GM18951 (cell line): Measurements from ENCODE around the gene KIF5A.
"Not testable (repeated sequence)": the region's sequence is repeated elsewhere in the genome, so short reads cannot be mapped to it uniquely, and the experiment has no call there.

ENCODE experiments used
- POLR2A ChIP-seq: IDR thresholded peaks from 4 replicates; pipeline ENCODE4 v1.6.1; 2011; ENCODE audit warnings: mild to moderate bottlenecking; ENCODE audit not compliant: insufficient read length, insufficient read depth; ENCODE audit errors: extremely low read depth
- in situ Hi-C: fragments of 300-500 bp; cut with MboI; formaldehyde crosslinking; loops from one replicate; pipeline ENCODE4 v1.12.0; 2022; ENCODE audit warnings: low sequenced_read_pairs, mixed read lengths, inconsistent platforms; ENCODE audit not compliant: unreplicated experiment

The KIF5A gene

GRCh38 chr12:57515934-57516541 is 33.8 kb upstream of the KIF5A start:
- in situ Hi-C loops, result no loop called here
- no peak for TF ChIP-seq POLR2A

GRCh38 chr12:57516617-57517153 is 33.2 kb upstream of the KIF5A start:
- in situ Hi-C loops, result no loop called here
- no peak for TF ChIP-seq POLR2A

GRCh38 chr12:57517187-57517586 is 32.7 kb upstream of the KIF5A start:
- no peak for TF ChIP-seq POLR2A
- in situ Hi-C loops, result no loop called here

DNA sequence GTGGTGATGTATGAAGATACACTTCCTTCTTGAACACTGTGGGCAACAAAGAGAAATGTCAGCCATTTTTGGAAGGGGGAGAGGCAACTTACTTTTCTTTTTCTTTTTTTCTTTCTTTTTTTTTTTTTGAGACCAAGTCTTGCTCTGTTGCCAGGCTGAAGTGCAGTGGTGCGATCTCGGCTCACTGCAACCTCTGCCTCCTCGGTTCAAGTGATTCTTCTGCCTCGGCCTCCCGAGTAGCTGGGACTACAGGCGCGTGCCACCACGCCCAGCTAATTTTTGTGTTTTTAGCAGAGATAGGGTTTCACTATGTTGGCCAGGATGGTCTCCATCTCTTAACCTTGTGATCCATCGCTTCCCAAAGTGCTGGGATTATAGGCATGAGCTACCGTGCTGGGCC is 32.1 kb upstream of the KIF5A start:
- in situ Hi-C loops, result not testable (repeated sequence)

DNA sequence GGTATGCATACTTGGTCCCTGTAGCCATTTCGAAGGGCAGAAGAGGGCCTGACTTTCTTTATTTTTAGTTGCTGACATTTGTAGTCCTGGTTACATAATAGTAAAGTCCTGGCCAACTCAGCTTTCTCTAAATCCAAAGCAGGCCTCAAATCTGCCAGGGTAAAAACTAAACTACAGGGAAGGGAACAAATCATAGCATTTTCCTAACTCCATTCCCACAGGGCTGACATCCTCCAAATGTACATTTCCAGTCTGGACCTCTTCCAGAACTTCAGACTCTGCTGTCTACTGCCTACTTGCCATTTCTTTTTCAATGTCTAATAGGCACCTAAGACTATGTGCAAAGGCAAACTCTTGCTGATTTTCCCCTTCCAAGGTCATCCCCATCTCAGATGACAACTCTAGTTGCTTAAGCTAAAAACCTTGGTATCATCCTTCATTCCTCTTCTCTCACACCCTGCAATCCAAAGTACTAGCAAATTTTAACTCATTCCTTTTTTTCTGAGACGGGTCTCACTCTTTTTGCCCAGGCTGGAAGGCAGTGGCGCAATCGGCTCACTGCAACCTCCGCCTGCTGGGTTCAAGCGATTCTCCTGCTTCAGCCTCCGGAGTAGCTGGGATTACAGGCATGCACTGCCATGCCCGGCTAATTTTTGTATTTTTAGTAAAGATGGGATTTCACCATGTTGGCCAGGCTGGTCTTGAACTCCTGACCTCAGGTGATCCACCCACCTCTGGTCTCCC is 31.5 kb upstream of the KIF5A start:
- in situ Hi-C loops, result no loop called here
- TF ChIP-seq POLR2A, result no peak

GRCh38 chr12:57518920-57519795 is 30.7 kb upstream of the KIF5A start:
- TF ChIP-seq POLR2A, result no peak
- in situ Hi-C loops, result no loop called here

DNA sequence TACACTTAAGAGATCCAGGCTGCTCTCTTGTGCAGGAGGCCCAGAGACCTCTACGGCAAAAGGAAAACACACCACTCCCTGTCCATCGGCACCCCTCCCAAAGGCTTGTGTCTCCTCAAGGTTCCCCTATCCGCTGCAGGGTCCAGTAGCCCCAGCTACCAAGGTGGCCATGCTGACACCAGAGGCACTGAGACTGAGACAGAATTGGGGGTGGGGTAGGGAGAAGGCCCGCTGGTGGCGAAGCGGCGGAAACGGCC is 30.1 kb upstream of the KIF5A start:
- TF ChIP-seq POLR2A, result no peak

DNA sequence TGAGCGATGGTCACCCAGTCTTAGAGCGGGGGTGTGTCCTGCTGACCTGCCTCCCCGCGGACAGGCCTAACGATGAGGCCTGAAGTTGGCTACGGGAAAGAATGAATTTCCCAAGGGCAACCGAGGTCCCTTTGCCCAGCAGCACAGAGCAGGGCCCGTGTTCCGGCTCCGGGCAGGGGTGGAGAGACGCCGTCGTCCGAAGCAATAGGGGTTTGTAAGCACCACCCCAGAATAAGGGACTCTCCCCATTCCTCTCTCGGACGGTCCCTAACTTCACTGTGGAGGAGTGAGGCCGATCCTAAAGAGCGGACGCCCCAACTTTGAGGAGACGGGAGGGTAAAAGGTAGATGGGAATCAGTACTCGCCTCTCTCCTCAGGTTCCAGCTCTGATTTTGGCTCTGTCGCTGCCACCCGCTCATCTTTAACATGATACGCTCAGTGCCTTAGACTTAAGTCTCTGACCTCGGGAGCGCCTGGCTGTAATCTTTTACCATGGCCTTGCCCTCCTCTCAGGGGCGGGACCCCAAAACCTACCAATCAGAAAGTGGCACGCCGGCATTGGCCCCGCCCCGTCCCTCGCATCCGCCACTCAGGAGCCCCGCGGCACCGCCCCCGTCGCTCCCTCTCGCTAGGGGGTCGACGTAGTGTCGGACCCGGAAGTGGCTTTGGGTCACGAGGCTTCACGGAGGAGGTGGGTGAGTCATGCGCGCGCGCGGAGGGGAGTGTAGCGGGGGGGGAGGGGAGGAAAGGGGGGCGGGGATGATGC is 29.6 kb upstream of the KIF5A start, which contains the start of gene DDIT3:
Gene DDIT3, minus strand, starts transcription at position 462 of the 766 bp plus-strand sequence. CDS start 3,108 bp downstream, outside the sequence.
- TF ChIP-seq POLR2A, result peak; percentile 99
- in situ Hi-C loops, result no loop called here

More for the DNA sequence above, 30.1 kb upstream of the KIF5A start:
- in situ Hi-C loops, result no loop called here

DNA sequence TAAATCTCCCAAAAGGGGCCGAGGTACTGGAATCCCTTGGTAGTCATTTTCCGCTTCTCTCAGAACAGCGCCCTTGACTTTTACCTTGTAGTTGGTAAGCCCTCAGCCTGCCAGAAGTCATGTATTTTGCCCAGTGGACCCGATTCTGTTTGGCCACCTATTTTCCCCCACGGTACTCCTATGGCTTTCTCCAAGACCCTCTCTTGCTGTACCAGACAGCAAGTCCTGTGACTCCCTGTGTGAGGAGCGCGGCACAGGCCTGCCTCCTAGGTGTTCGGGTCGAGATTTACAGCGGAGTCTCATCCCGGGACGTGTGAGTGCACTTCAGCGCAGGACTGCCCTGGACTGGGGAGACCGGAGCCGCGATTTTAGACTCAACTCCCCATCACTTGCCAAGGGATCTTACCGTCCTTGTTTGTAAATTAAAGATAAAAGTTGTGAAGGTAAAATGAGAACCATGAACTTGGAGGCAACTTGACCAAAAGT is 28.3 kb upstream of the KIF5A start:
- TF ChIP-seq POLR2A, result no peak
- in situ Hi-C loops, result no loop called here

DNA sequence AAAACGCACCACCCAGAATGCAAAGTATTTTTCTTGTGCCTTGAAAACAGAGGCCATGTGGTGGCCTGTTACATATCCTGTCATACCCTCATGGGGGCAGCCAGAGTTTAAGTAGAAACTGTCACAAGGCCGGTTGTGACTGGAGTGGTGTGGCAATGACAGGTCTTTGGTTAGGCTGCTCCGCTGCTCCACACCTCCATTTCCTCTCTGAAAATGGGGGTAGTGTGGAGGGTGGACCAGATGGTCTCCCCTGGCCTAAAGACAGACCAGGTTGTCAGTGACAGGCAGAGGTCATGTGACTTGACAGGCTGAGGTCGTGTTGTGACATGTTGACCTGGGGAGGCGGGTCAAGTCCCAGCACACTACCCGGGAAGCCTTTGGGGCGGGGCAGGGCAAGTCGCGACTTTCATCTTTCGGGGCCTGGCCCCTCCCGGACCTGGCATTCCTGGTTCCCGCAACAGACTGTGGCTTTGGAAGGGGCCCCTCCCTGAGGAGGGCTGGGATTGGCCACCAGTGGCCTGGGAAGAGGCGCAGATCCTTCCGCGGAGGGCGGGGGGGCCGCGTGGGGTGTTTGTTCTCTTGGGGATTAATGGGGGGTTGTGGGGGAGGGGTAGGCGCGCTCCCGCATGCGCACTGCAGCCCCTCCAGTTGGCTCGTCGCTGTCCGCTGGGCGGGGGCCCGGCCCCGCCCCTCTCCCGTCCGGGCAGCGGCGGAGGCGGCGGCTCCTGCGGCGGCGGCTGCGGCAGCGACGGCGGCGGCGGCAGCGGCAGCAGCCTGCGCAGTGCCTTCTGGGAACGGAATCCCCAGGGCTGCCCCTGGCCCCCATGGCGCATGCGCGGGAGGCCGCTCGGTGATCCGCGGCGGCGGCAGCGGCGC is 27.6 kb upstream of the KIF5A start, which contains the start of gene MBD6:
Gene MBD6, plus strand, starts transcription at position 814 of the 876 bp plus-strand sequence. CDS start 1,480 bp downstream, outside the sequence.
- peak; percentile 71 for TF ChIP-seq POLR2A
- in situ Hi-C loops, result no loop called here

DNA sequence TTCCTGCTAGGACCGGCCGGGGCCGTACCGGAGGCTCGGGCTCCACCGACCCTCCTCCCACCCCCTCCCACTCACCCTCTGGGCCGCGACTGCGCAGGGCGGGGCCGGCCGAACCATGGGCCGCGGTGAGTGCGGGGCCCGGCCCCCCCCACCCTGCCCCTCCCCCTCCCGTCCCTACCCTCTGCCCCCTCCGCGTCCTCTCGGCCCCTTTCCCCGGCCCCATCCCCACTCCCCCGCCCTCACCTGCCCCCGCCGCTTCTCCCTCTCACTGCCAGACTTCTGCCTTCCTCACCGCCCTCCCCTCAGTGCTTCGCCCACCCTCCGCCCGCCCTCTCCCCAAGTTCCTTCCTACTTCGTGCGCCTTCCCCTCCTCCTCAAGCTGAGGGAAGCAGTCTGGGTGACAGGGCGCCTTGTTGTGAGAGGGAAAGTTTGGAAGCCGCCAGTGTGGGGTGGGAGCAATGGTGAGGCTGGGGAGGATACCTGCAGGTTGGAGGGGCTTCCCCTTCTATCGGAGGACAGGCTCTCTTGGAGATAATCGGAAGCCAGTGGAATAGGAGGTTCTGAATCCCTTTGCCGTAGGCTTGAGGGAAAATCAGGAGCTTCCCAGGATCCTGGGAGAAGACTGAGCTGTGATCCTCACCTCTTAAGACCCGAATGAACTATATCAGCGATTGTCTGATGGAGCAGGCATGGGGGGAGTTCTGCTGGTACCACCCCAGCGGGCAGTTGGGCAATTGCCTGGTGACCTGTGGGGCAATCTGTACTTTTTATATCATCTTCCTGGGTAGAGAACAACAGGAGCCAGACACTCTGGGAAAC is 26.7 kb upstream of the KIF5A start:
- in situ Hi-C loops, result no loop called here
- TF ChIP-seq POLR2A, result no peak
